Lower lobe of right lung (tissue), 2 donors: ENCODE results near the gene RGS6. TPM values are rescaled to one million over a fixed set of nuclear protein-coding genes. Genes with fewer than 3 reads are reported as not detected.

Source experiments
- ATAC-seq, 2 donors: fragments of 200-7000 bp; cut with Tn5 transposase; one replicate each; pipeline ENCODE4 v1.9.1; 2020 to 2022; ENCODE audit warnings: mild to moderate bottlenecking in 2 of 2, moderate library complexity in 2 of 2
- DNase-seq: peaks from one replicate; pipeline ENCODE4 v3.0.0-alpha.2; 2020
- H3K27ac ChIP-seq: fragments of 200-600 bp; one replicate; pipeline ENCODE4 v1.8.0; 2022
- H3K27me3 ChIP-seq: fragments of 200-600 bp; one replicate; pipeline ENCODE4 v1.8.0; 2022; ENCODE audit warnings: low read depth
- H3K36me3 ChIP-seq: fragments of 200-600 bp; one replicate; pipeline ENCODE4 v1.8.0; 2022; ENCODE audit warnings: mild to moderate bottlenecking
- H3K4me1 ChIP-seq: fragments of 200-600 bp; one replicate; pipeline ENCODE4 v1.8.0; 2022
- H3K4me3 ChIP-seq: fragments of 200-600 bp; one replicate; pipeline ENCODE4 v1.8.0; 2022; ENCODE audit warnings: mild to moderate bottlenecking
- H3K9me3 ChIP-seq: fragments of 200-600 bp; one replicate; pipeline ENCODE4 v1.8.0; 2022
- intact Hi-C: fragments of 100-400 bp; cut with DNase I; formaldehyde crosslinking; loops from one replicate; pipeline ENCODE4 v1.11.0; 2022
- total RNA-seq: library from RNA; stranded (reverse); fragmentation: NEBNext Ultra II Directional; extraction: Animal tissue kit (Norgen Biotek cat#: 25700); gene quantifications from one replicate; pipeline ENCODE4 v1.2.1, GENCODE V29; 2021
- TF ChIP-seq, protein P1 (sequence below): fragments of 200-600 bp; IDR thresholded peaks from one replicate; pipeline ENCODE4 v1.8.0; 2022; ENCODE audit warnings: antibody characterized with exemption, mild to moderate bottlenecking
- donor health status: DM: no; HTN: yes; CAD: no; lungs with severe emphysema.

The RGS6 gene
- total RNA-seq, 1 donor from 2014 or later: 2.5 TPM

DNA sequence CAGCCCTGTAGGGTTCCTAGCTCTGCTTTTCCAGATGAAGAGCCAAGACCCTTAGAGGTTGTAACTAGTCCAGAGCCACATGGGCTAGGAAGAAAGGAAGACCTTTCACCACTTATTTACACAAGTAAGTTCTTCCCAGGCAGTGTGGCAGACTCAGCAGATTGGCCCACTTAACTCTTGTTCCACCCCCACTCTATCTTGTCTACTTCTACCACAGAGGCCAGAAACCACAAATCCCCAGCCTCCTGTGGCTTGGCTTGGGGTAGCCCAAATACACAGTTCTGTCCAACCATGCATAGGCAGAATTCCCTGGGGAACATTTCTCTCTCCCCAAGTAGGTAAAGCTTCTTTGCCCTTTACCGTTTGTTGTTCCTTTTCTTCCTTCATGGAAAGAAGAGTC lies 383.5 kb downstream of the RGS6 start:
- intact Hi-C loops: no loop called here
- no peak for ATAC-seq
- Histone ChIP-seq H3K4me3 (no peak overlapping the region), H3K27me3 (no peaks in the 10 kb centered on the region), H3K36me3 (no peaks in the 10 kb centered on the region), H3K9me3 (no peaks in the 10 kb centered on the region), H3K27ac (no peak overlapping the region), H3K4me1 (no peaks in the 10 kb centered on the region)
- DNase-seq: no peak
- TF ChIP-seq, protein P1, sequence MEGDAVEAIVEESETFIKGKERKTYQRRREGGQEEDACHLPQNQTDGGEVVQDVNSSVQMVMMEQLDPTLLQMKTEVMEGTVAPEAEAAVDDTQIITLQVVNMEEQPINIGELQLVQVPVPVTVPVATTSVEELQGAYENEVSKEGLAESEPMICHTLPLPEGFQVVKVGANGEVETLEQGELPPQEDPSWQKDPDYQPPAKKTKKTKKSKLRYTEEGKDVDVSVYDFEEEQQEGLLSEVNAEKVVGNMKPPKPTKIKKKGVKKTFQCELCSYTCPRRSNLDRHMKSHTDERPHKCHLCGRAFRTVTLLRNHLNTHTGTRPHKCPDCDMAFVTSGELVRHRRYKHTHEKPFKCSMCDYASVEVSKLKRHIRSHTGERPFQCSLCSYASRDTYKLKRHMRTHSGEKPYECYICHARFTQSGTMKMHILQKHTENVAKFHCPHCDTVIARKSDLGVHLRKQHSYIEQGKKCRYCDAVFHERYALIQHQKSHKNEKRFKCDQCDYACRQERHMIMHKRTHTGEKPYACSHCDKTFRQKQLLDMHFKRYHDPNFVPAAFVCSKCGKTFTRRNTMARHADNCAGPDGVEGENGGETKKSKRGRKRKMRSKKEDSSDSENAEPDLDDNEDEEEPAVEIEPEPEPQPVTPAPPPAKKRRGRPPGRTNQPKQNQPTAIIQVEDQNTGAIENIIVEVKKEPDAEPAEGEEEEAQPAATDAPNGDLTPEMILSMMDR: no peak

DNA sequence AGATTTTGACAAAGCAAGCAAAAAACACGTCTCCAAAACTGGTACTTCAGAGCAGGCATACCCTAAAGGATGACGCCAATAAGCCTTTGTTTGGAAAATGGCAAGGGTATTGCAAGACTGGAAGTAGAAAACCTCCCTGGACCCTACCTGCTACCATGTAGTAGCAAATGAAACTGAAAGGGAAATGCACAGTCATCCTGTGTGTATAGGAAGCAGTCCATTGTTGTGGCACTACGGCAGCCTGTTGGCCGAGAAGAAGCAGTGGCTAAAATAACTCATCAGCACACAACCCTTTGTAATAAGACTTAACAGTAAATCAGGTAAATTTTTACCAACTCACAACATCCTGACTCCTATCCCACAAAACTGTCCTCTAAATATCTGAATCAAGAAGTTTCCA lies 386.4 kb downstream of the RGS6 start:
- no peaks in the 10 kb centered on the region for H3K9me3 ChIP-seq
- H3K27me3 ChIP-seq: no peaks in the 10 kb centered on the region
- intact Hi-C loops: no loop called here
- no peak overlapping the region for H3K4me3 ChIP-seq
- H3K4me1 ChIP-seq: no peaks in the 10 kb centered on the region
- no peak for DNase-seq
- no peak for ATAC-seq
- no peaks in the 10 kb centered on the region for H3K36me3 ChIP-seq
- H3K27ac ChIP-seq: no peak overlapping the region
- TF ChIP-seq, protein P1: no peak

DNA sequence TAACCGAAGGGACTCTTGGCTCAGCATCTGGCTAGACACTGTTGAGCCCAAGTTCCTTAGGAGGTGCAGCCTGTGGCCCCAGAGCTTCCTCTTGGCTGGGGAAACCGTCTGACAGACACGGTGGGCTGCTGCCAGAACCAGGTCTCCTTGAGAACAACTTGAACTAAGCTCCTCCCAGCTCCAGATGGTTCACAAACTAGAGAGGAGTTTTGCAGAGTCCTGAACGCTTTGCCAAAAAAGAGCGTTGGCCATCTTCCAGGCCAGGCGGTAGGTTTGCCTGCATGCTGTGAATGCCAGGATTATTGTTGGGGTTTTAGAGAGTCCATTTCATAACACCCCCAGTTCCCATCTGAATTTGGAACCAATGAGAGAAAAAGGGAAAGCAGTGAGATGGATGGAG lies 399.8 kb downstream of the RGS6 start:
- Histone ChIP-seq H3K36me3 (no peaks in the 10 kb centered on the region), H3K4me3 (no peak overlapping the region), H3K27me3 (no peaks in the 10 kb centered on the region), H3K9me3 (no peaks in the 10 kb centered on the region), H3K4me1 (no peaks in the 10 kb centered on the region), H3K27ac (no peak overlapping the region)
- no peak for DNase-seq
- ATAC-seq: peak in 1 of 2 donors; percentile 37
- TF ChIP-seq, protein P1: no peak
- intact Hi-C loops: no loop called here

DNA sequence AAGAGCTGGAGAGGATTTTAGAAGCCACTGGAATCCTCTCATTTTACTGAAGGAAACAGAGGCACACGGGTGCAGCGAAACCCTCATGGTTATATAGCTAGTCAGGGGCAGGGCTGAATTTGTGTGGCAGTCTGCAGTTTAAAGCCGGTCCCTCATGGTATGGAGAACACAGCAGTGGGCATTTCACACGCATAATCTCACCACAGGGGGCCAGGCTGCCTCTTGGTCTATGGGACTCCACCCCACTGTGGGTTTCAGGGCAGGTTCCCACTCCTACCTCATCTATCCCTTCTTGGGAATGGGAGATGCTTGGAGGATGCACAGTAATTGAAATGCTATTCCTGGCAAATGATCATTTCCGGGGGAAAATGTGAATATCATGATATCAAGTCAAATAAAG lies 400.6 kb downstream of the RGS6 start:
- no peak for ATAC-seq
- H3K4me1 ChIP-seq: no peaks in the 10 kb centered on the region
- TF ChIP-seq, protein P1: no peak
- no peak overlapping the region for H3K27ac ChIP-seq
- intact Hi-C loops: no loop called here
- H3K27me3 ChIP-seq: no peaks in the 10 kb centered on the region
- H3K9me3 ChIP-seq: no peaks in the 10 kb centered on the region
- H3K36me3 ChIP-seq: no peaks in the 10 kb centered on the region
- no peak for DNase-seq
- H3K4me3 ChIP-seq: no peak overlapping the region

DNA sequence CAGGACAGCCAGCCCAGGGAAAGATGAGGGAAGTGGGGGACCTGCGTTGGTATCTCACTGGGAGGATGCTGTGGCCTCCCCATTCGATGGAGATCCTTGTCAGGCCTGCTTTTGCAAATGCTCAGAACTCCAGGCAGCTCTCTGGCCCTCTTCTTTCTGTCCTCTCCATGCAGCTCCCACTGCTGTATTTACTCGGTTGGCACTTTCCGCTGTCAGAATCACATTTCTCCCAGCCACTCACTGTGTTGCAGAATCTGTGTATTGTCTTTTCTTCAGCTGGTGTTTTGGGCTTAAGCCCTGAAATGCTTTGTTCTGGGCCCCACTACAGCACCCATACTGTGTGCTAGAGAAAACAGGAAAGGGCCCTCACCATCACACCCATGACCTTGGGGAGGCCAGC lies 401.1 kb downstream of the RGS6 start:
- H3K4me1 ChIP-seq: no peaks in the 10 kb centered on the region
- no peak overlapping the region for H3K27ac ChIP-seq
- no peak for ATAC-seq
- H3K36me3 ChIP-seq: no peaks in the 10 kb centered on the region
- H3K27me3 ChIP-seq: no peaks in the 10 kb centered on the region
- H3K9me3 ChIP-seq: no peaks in the 10 kb centered on the region
- TF ChIP-seq, protein P1: no peak
- intact Hi-C loops: no loop called here
- no peak for DNase-seq
- H3K4me3 ChIP-seq: no peak overlapping the region
